CD4-positive, CD25-positive, alpha-beta regulatory T cell (primary cell): ENCODE results near the gene ARAF. TPM values are rescaled to one million over a fixed set of nuclear protein-coding genes. Genes with fewer than 3 reads are reported as not detected.

Source experiments
- ATAC-seq, 2 donors: fragments of 150-1000 bp; cut with Tn5 transposase; one replicate each; pipeline ENCODE4 v1.10.0; 2021; ENCODE audit warnings: low read depth in 2 of 2, moderate number of reproducible peaks in 2 of 2, moderate library complexity in 1 of 2
- DNase-seq, 3 donors: peaks; one replicate each; pipeline versions ENCODE4 v3.0.0 to v3.0.0-alpha.2; 2012 to 2022; ENCODE audit warnings: mixed read lengths in 1 of 3
- H3K27ac ChIP-seq: one replicate; pipeline ENCODE4 v1.7.0; 2013; ENCODE audit warnings: mild to moderate bottlenecking, low read length; ENCODE audit not compliant: insufficient read depth, poor library complexity, severe bottlenecking
- H3K27me3 ChIP-seq: one replicate; pipeline ENCODE4 v1.7.0; 2013; ENCODE audit warnings: low read length; ENCODE audit not compliant: control insufficient read depth, insufficient read depth
- H3K36me3 ChIP-seq: one replicate; pipeline ENCODE4 v1.7.0; 2013; ENCODE audit warnings: mild to moderate bottlenecking, low read length, moderate library complexity; ENCODE audit not compliant: control insufficient read depth, insufficient read depth
- H3K4me1 ChIP-seq: 2 replicates; pipeline ENCODE4 v1.7.0; 2013; ENCODE audit warnings: mild to moderate bottlenecking, low read length; ENCODE audit not compliant: insufficient read depth, control insufficient read depth, poor library complexity, severe bottlenecking
- H3K4me3 ChIP-seq: one replicate; pipeline ENCODE4 v1.7.0; 2013; ENCODE audit warnings: low read depth, mild to moderate bottlenecking, low read length, moderate library complexity
- H3K9me3 ChIP-seq, 2 experiments: 1 replicate in 1 of 2; 2 replicates in 1 of 2; pipeline ENCODE4 v1.7.0; 2013; ENCODE audit warnings: low read length in 2 of 2, mild to moderate bottlenecking in 1 of 2, moderate library complexity in 1 of 2; ENCODE audit not compliant: control insufficient read depth in 2 of 2
- H3K27ac Mint-ChIP-seq, 3 donors: one replicate each; pipeline ENCODE4 v1.8.0; 2020 to 2022; ENCODE audit warnings: mild to moderate bottlenecking in 3 of 3, mixed read lengths in 3 of 3, moderate library complexity in 2 of 3
- H3K27me3 Mint-ChIP-seq: one replicate; pipeline ENCODE4 v1.8.0; 2022; ENCODE audit warnings: mild to moderate bottlenecking, mixed read lengths
- H3K36me3 Mint-ChIP-seq: one replicate; pipeline ENCODE4 v1.8.0; 2020; ENCODE audit warnings: mixed read lengths
- H3K4me1 Mint-ChIP-seq, 4 donors: one replicate each; pipeline ENCODE4 v1.8.0; 2020 to 2022; ENCODE audit warnings: mixed read lengths in 4 of 4, mild to moderate bottlenecking in 1 of 4
- H3K4me3 Mint-ChIP-seq, 4 donors: one replicate each; pipeline ENCODE4 v1.8.0; 2020 to 2022; ENCODE audit warnings: mild to moderate bottlenecking in 4 of 4, mixed read lengths in 4 of 4, moderate library complexity in 3 of 4
- H3K9me3 Mint-ChIP-seq, 7 donors: one replicate each; pipeline ENCODE4 v1.8.0; 2020 to 2022; ENCODE audit warnings: mixed read lengths in 7 of 7, mild to moderate bottlenecking in 3 of 7, moderate library complexity in 2 of 7
- polyA plus RNA-seq, 4 donors: library from polyadenylated mRNA; unstranded; fragments of 300-500 nt; fragmentation: Illumina TruSeq; gene quantifications; one replicate each; pipeline ENCODE4 v1.2.3, GENCODE V29; 2021
- total RNA-seq: library from RNA; stranded (reverse); gene quantifications from one replicate; pipeline ENCODE4 v1.2.3, GENCODE V29; 2022

Gene ARAF
- total and polyA plus RNA-seq, 5 donors from 2014 or later = 56.4 to 128 (median 66.9) TPM

DNA sequence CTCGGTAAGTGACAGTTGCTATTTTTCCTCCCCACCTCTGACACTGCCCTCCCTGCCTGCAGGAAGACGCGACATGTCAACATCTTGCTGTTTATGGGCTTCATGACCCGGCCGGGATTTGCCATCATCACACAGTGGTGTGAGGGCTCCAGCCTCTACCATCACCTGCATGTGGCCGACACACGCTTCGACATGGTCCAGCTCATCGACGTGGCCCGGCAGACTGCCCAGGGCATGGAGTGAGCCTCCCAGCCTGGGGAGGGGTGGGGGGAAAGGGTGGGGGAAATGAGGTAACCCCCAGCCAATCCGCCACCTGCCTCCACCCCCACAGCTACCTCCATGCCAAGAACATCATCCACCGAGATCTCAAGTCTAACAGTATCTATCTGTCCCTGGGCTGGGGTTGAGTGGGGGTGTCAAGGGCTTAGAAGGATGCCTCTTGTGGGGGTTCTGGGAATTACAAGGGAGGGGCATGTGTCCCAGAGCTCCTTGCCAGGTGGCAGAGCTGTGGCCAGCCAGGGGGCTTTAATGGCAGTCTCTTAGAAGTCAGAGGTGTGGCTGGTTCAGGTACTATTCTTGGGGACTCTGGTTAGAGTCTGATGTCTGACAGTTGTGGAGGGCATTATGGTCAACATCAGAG is 7.8 kb downstream of the ARAF start:
- peaks cover 28% of the 10 kb centered on the region for H3K36me3 Mint-ChIP-seq
- Histone ChIP-seq H3K27me3 (no peaks in the 10 kb centered on the region), H3K4me3 (no peak overlapping the region), H3K27ac (no peak overlapping the region), H3K36me3 (peaks cover 30% of the 10 kb centered on the region), H3K4me1 (no peaks in the 10 kb centered on the region), H3K9me3 (no peaks in the 10 kb centered on the region)
- H3K27me3 Mint-ChIP-seq = peaks cover 5% of the 10 kb centered on the region
- H3K4me1 Mint-ChIP-seq = peaks cover 4 to 25% (median 6%) of the 10 kb centered on the region in 4 donors
- DNase-seq (peak; percentile 7 to 50 (median 34)), ATAC-seq (peak in 1 of 2 donors; percentile 45)
- H3K9me3 Mint-ChIP-seq = peaks cover 0 to 1% (median 0%) of the 10 kb centered on the region in 7 donors
- H3K4me3 Mint-ChIP-seq = peak overlapping the region in 2 of 4 donors; percentile 10 to 87
- peak overlapping the region in 1 of 3 donors; percentile 76 for H3K27ac Mint-ChIP-seq

DNA sequence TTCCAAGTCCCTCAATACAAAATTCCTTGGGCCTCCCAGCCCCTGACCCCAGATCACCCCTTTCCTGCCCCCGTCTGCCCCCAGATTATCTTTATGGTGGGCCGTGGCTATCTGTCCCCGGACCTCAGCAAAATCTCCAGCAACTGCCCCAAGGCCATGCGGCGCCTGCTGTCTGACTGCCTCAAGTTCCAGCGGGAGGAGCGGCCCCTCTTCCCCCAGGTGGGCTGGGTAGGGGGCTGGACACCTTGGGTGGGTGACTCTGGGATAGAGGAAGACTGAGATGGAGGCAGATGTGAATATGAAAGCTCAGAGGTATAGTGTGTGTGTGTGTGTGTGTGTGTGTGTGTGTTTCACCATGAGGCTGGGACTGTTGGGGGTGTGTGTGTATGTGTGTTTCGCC is 9.8 kb downstream of the ARAF start:
- Histone ChIP-seq H3K9me3 (no peaks in the 10 kb centered on the region), H3K27ac (no peak overlapping the region), H3K27me3 (no peaks in the 10 kb centered on the region), H3K4me3 (no peak overlapping the region), H3K36me3 (peaks cover 20% of the 10 kb centered on the region), H3K4me1 (no peaks in the 10 kb centered on the region)
- H3K27me3 Mint-ChIP-seq = peaks cover 5% of the 10 kb centered on the region
- ATAC-seq (no peak), DNase-seq (no peak)
- peak overlapping the region in 1 of 3 donors; percentile 59 for H3K27ac Mint-ChIP-seq
- peaks cover 22% of the 10 kb centered on the region for H3K36me3 Mint-ChIP-seq
- H3K4me3 Mint-ChIP-seq = no peak overlapping the region
- peaks cover 0 to 18% (median 3%) of the 10 kb centered on the region in 4 donors for H3K4me1 Mint-ChIP-seq
- H3K9me3 Mint-ChIP-seq = peaks cover 0 to 1% (median 0%) of the 10 kb centered on the region in 7 donors

- ATAC-seq (no peak), DNase-seq (no peak)
- peaks cover 5% of the 10 kb centered on the region for H3K27me3 Mint-ChIP-seq
- H3K27ac Mint-ChIP-seq = no peak overlapping the region
- Histone ChIP-seq H3K9me3 (no peaks in the 10 kb centered on the region), H3K27ac (no peak overlapping the region), H3K36me3 (peaks cover 20% of the 10 kb centered on the region), H3K4me1 (no peaks in the 10 kb centered on the region), H3K27me3 (no peaks in the 10 kb centered on the region), H3K4me3 (no peak overlapping the region)
- peaks cover 0 to 18% (median 3%) of the 10 kb centered on the region in 4 donors for H3K4me1 Mint-ChIP-seq
- H3K9me3 Mint-ChIP-seq = peaks cover 0 to 1% (median 0%) of the 10 kb centered on the region in 7 donors
- H3K36me3 Mint-ChIP-seq = peaks cover 22% of the 10 kb centered on the region
- H3K4me3 Mint-ChIP-seq = no peak overlapping the region
Observed at GRCh38 chrX:47571215-47571614, 10.2 kb downstream of the ARAF start.

GRCh38 chrX:47571896-47572295 is 10.9 kb downstream of the ARAF start:
- Mint-ChIP-seq H3K27ac (peak overlapping the region in 1 of 3 donors; percentile 47), H3K36me3 (peaks cover 22% of the 10 kb centered on the region), H3K9me3 (peaks cover 0 to 1% (median 0%) of the 10 kb centered on the region in 7 donors), H3K27me3 (peaks cover 5% of the 10 kb centered on the region), H3K4me1 (peaks cover 0 to 17% (median 3%) of the 10 kb centered on the region in 4 donors), H3K4me3 (no peak overlapping the region)
- Histone ChIP-seq H3K9me3 (no peaks in the 10 kb centered on the region), H3K4me1 (no peaks in the 10 kb centered on the region), H3K27me3 (no peaks in the 10 kb centered on the region), H3K27ac (no peak overlapping the region), H3K36me3 (peaks cover 17% of the 10 kb centered on the region), H3K4me3 (no peak overlapping the region)
- no peak for DNase-seq
- ATAC-seq = no peak

- peak overlapping the region in 1 of 3 donors; percentile 89 for H3K27ac Mint-ChIP-seq
- H3K4me1 Mint-ChIP-seq = peaks cover 0 to 18% (median 1%) of the 10 kb centered on the region in 4 donors
- no peak overlapping the region for H3K4me3 Mint-ChIP-seq
- H3K27ac ChIP-seq = no peak overlapping the region
- H3K36me3 ChIP-seq = peaks cover 9% of the 10 kb centered on the region
- H3K27me3 ChIP-seq = no peaks in the 10 kb centered on the region
- H3K4me3 ChIP-seq = no peak overlapping the region
- peaks cover 5% of the 10 kb centered on the region for H3K27me3 Mint-ChIP-seq
- H3K9me3 Mint-ChIP-seq = peaks cover 0 to 1% (median 0%) of the 10 kb centered on the region in 7 donors
- ATAC-seq = peak in 1 of 2 donors; percentile 23
- peaks cover 22% of the 10 kb centered on the region for H3K36me3 Mint-ChIP-seq
- no peaks in the 10 kb centered on the region for H3K4me1 ChIP-seq
- H3K9me3 ChIP-seq = no peaks in the 10 kb centered on the region
- no peak for DNase-seq
Observed at GRCh38 chrX:47572773-47573340, 11.9 kb downstream of the ARAF start.

DNA sequence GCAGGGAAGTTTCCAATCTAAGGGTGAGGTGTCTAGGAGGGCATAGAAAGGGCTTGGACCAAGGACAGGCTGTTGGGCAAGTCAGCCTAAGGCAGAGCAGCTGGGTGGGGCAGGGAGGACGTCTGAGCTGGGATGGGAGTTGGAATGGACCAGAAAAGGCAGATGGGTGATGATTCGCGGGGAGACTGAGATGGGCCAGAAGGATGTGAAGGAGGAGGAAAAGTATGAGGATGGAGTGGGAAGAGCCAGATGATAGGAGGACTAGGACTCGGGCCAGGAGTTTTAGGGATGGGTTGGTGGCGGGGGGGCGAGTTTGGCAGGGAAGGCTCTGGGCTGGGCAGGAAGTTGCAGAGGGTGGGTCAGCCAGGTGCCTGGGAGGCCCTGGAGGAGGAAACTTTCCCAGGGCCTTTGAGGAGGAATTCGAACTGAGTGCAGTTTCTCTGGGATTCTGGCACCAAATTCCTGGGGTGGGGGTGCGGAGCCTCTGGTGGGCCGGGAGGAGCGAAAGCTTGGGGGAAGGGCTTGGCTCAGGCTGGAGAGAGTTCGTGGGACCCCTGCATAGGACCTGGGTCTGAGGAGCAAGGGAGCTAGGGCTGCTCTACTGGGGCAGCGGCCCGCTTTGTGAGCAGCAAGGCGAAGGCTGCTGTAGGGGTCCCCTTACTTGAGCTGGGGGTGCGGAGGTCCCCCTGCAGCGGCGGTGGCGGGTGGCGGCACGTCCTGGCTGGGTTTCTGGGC is 12.5 kb downstream of the ARAF start:
- ATAC-seq = peak in 1 of 2 donors; percentile 11
- no peaks in the 10 kb centered on the region for H3K9me3 ChIP-seq
- peak overlapping the region in 1 of 3 donors; percentile 89 for H3K27ac Mint-ChIP-seq

DNA sequence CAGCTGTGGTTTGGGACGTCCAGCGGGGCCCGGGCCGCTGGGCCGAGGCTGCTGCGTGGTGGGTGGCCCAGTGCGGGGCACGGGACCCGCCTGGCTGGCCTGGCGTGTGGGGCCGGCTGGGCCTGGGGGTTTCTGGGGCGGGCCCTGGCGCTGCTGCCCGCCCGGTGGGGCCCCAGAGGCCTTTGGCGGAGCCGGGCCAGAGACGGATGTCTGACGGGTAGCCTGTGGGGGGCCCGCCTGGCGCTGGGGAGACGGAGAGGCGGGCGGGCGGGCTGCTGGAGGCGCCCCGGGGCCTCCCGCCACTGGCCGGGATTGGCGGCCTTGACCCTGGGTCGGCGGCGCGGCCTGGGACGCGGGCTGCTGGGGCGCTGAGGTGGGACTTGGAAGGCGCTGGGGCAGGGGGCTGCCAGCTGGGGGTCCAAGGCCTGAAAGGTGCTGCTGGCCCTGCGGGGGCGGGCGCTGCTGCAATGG is 13.1 kb downstream of the ARAF start:
- Histone ChIP-seq H3K4me1 (peaks cover 1% of the 10 kb centered on the region), H3K9me3 (no peaks in the 10 kb centered on the region), H3K27me3 (no peaks in the 10 kb centered on the region), H3K27ac (no peak overlapping the region), H3K36me3 (peaks cover 3% of the 10 kb centered on the region), H3K4me3 (no peak overlapping the region)
- ATAC-seq (peak in 1 of 2 donors; percentile 17), DNase-seq (no peak)
- H3K27me3 Mint-ChIP-seq = peaks cover 5% of the 10 kb centered on the region
- H3K4me3 Mint-ChIP-seq = no peak overlapping the region
- peaks cover 20% of the 10 kb centered on the region for H3K36me3 Mint-ChIP-seq
- no peak overlapping the region for H3K27ac Mint-ChIP-seq
- H3K9me3 Mint-ChIP-seq = peaks cover 0 to 4% (median 0%) of the 10 kb centered on the region in 7 donors
- peaks cover 0 to 14% (median 4%) of the 10 kb centered on the region in 4 donors for H3K4me1 Mint-ChIP-seq

More for the DNA sequence above, 12.5 kb downstream of the ARAF start:
- Mint-ChIP-seq H3K4me1 (peaks cover 0 to 16% (median 4%) of the 10 kb centered on the region in 4 donors), H3K27me3 (peaks cover 5% of the 10 kb centered on the region), H3K4me3 (no peak overlapping the region), H3K36me3 (peaks cover 22% of the 10 kb centered on the region), H3K9me3 (peaks cover 0 to 4% (median 0%) of the 10 kb centered on the region in 7 donors)
- Histone ChIP-seq H3K36me3 (peaks cover 4% of the 10 kb centered on the region), H3K27me3 (no peaks in the 10 kb centered on the region), H3K4me1 (no peaks in the 10 kb centered on the region), H3K27ac (no peak overlapping the region), H3K4me3 (no peak overlapping the region)
- DNase-seq = no peak
